IMR-90 (cell line): Measurements from ENCODE around the gene PNPLA1. TPM values are rescaled to one million over a fixed set of nuclear protein-coding genes. Genes with fewer than 3 reads are reported as not detected.

Experiments used
- ATAC-seq: fragments of 200-7000 bp; cut with Tn5 transposase; 2 replicates; pipeline ENCODE4 v1.9.1; 2020; ENCODE audit warnings: low read depth, mild to moderate bottlenecking, moderate library complexity
- BruUV-seq: library from RNA; stranded (reverse); fragments of 400-500 nt; replicated peaks from 2 replicates; lab custom pipeline; 2021; lab: Mats Ljungman, UMichigan
- CTCF ChIA-PET: fragments of 300-600 bp; formaldehyde crosslinking; extraction: SDS; loops from one replicate; lab custom pipeline; 2021; ENCODE audit warnings: antibody characterized with exemption; lab: Yijun Ruan, JAX
- POLR2A ChIA-PET: fragments of 300-600 bp; sonication (Branson Sonifier 250); formaldehyde crosslinking; loops from one replicate; lab custom pipeline; 2022; ENCODE audit warnings: antibody characterized with exemption; ENCODE audit not compliant: unreplicated experiment; lab: Charles Lee
- DNase-seq: peaks from one replicate; pipeline ENCODE4 v3.0.0; 2013
- H2AFZ ChIP-seq: replicated peaks from 2 replicates; pipeline ENCODE3; 2013; ENCODE audit warnings: low read length, mild to moderate bottlenecking; ENCODE audit not compliant: poor library complexity
- H2AK5ac ChIP-seq: 2 replicates; pipeline ENCODE4 v1.6.1; 2013; ENCODE audit warnings: low read depth, low read length, inconsistent platforms
- H2AK9ac ChIP-seq: replicated peaks from 2 replicates; pipeline ENCODE3; 2013; ENCODE audit warnings: mild to moderate bottlenecking, low read depth, low read length, moderate library complexity; ENCODE audit not compliant: poor library complexity
- H2BK120ac ChIP-seq: 2 replicates; pipeline ENCODE4 v1.6.1; 2013; ENCODE audit warnings: low read depth, low read length, inconsistent platforms
- H2BK15ac ChIP-seq: 3 replicates; pipeline ENCODE4 v1.6.1; 2013; ENCODE audit warnings: low read depth, low read length, inconsistent platforms
- H2BK20ac ChIP-seq: 2 replicates; pipeline ENCODE4 v1.6.1; 2013; ENCODE audit warnings: low read depth, mild to moderate bottlenecking, inconsistent platforms, low read length, moderate library complexity
- H2BK5ac ChIP-seq: 2 replicates; pipeline ENCODE4 v1.6.1; 2013; ENCODE audit warnings: mild to moderate bottlenecking, low read depth, low read length, inconsistent platforms; ENCODE audit not compliant: poor library complexity, severe bottlenecking
- H3K14ac ChIP-seq: replicated peaks from 2 replicates; pipeline ENCODE4 v1.6.1; 2013; ENCODE audit warnings: low read depth, low read length, inconsistent platforms
- H3K18ac ChIP-seq: 2 replicates; pipeline ENCODE4 v1.6.1; 2013; ENCODE audit warnings: low read depth, low read length, control low read depth
- H3K23ac ChIP-seq: 2 replicates; pipeline ENCODE4 v1.6.1; 2013; ENCODE audit warnings: low read depth, low read length, inconsistent platforms
- H3K27ac ChIP-seq: 2 replicates; pipeline ENCODE4 v1.5.1; 2013; ENCODE audit warnings: mild to moderate bottlenecking, control low read depth, low read length; ENCODE audit not compliant: insufficient read depth
- H3K27me3 ChIP-seq: 2 replicates; pipeline ENCODE4 v1.6.1; 2013; ENCODE audit warnings: low read length; ENCODE audit not compliant: control insufficient read depth, insufficient read depth
- H3K36me3 ChIP-seq: 2 replicates; pipeline ENCODE4 v1.6.1; 2013; ENCODE audit warnings: low read length, mixed read lengths; ENCODE audit not compliant: control insufficient read depth, insufficient read depth
- H3K4ac ChIP-seq: 2 replicates; pipeline ENCODE4 v1.6.1; 2013; ENCODE audit warnings: low read depth, low read length, inconsistent platforms
- H3K4me1 ChIP-seq: 2 replicates; pipeline ENCODE4 v1.6.1; 2013; ENCODE audit warnings: low read length, mixed read lengths; ENCODE audit not compliant: control insufficient read depth, insufficient read depth
- H3K4me2 ChIP-seq: 2 replicates; pipeline ENCODE4 v1.6.1; 2013; ENCODE audit warnings: low read depth, mild to moderate bottlenecking, control low read depth, low read length, moderate library complexity
- H3K4me3 ChIP-seq: 2 replicates; pipeline ENCODE4 v1.5.1; 2013; ENCODE audit warnings: low read depth, mild to moderate bottlenecking, control low read depth, low read length, moderate library complexity; ENCODE audit not compliant: insufficient read depth
- H3K56ac ChIP-seq: 2 replicates; pipeline ENCODE4 v1.6.1; 2013; ENCODE audit warnings: low read length, inconsistent platforms; ENCODE audit not compliant: insufficient read depth; ENCODE audit errors: extremely low read depth
- H3K79me1 ChIP-seq, 2 experiments: 2 replicates each; pipeline ENCODE4 v1.6.1; 2013; ENCODE audit warnings: low read length in 2 of 2, inconsistent platforms in 1 of 2, low read depth in 1 of 2
- H3K9ac ChIP-seq: 2 replicates; pipeline ENCODE4 v1.6.1; 2013; ENCODE audit warnings: low read depth, low read length, control low read depth
- H3K9me1 ChIP-seq: 2 replicates; pipeline ENCODE4 v1.6.1; 2013; ENCODE audit warnings: low read length, inconsistent platforms; ENCODE audit not compliant: insufficient read depth
- H3K9me3 ChIP-seq: 2 replicates; pipeline ENCODE4 v1.6.1; 2013; ENCODE audit warnings: low read length; ENCODE audit not compliant: control insufficient read depth, insufficient read depth
- H4K20me1 ChIP-seq: 2 replicates; pipeline ENCODE4 v1.6.1; 2013; ENCODE audit warnings: low read length, inconsistent platforms; ENCODE audit not compliant: insufficient read depth
- H4K5ac ChIP-seq: 2 replicates; pipeline ENCODE4 v1.6.1; 2013; ENCODE audit warnings: mild to moderate bottlenecking, low read depth, low read length, control low read depth
- H4K8ac ChIP-seq, 2 experiments: 2 replicates each; pipeline ENCODE4 v1.6.1; 2013; ENCODE audit warnings: low read depth in 2 of 2, low read length in 2 of 2, control low read depth in 1 of 2, inconsistent platforms in 1 of 2
- H4K91ac ChIP-seq: 2 replicates; pipeline ENCODE4 v1.6.1; 2013; ENCODE audit warnings: low read depth, low read length, inconsistent platforms; ENCODE audit not compliant: insufficient read depth
- BHLHE40 ChIP-seq: fragments of 150-350 bp; IDR thresholded peaks from 2 replicates; pipeline ENCODE4 v1.6.1; 2016; ENCODE audit warnings: mild to moderate bottlenecking, low read depth, low read length
- CEBPB ChIP-seq: IDR thresholded peaks from 2 replicates; pipeline ENCODE4 v1.6.1; 2012; ENCODE audit warnings: low read depth, low read length, improper control_type of control experiment
- CHD1 ChIP-seq: IDR thresholded peaks from 2 replicates; pipeline ENCODE4 v1.6.1; 2012; ENCODE audit warnings: low read depth, low read length, improper control_type of control experiment
- FOS ChIP-seq: fragments of 150-350 bp; IDR thresholded peaks from 2 replicates; pipeline ENCODE4 v1.6.1; 2016; ENCODE audit warnings: low read depth, low read length
- MAFK ChIP-seq: IDR thresholded peaks from 2 replicates; pipeline ENCODE4 v1.6.1; 2012; ENCODE audit warnings: low read depth, low read length, improper control_type of control experiment
- MAZ ChIP-seq: IDR thresholded peaks from 2 replicates; pipeline ENCODE4 v1.6.1; 2012; ENCODE audit warnings: low read depth, mild to moderate bottlenecking, low read length, improper control_type of control experiment, moderate library complexity, borderline replicate concordance
- MXI1 ChIP-seq: IDR thresholded peaks from 2 replicates; pipeline ENCODE4 v1.6.1; 2012; ENCODE audit warnings: low read depth, mild to moderate bottlenecking, low read length, moderate library complexity, borderline replicate concordance
- NFE2L2 ChIP-seq: fragments of 150-350 bp; IDR thresholded peaks from 2 replicates; pipeline ENCODE4 v1.6.1; 2016; ENCODE audit warnings: low read depth, mild to moderate bottlenecking, low read length
- POLR2A ChIP-seq: IDR thresholded peaks from 2 replicates; pipeline ENCODE4 v1.6.1; 2012; ENCODE audit warnings: mild to moderate bottlenecking, low read depth, low read length
- RAD21 ChIP-seq: IDR thresholded peaks from 2 replicates; pipeline ENCODE4 v1.6.1; 2012; ENCODE audit warnings: low read length, improper control_type of control experiment
- RCOR1 ChIP-seq: IDR thresholded peaks from 2 replicates; pipeline ENCODE4 v1.6.1; 2012; ENCODE audit warnings: mild to moderate bottlenecking, low read length, improper control_type of control experiment; ENCODE audit not compliant: insufficient replicate concordance
- RFX5 ChIP-seq: IDR thresholded peaks from 2 replicates; pipeline ENCODE4 v1.8.0; 2012; ENCODE audit warnings: low read depth, mild to moderate bottlenecking, low read length, moderate library complexity
- SMC3 ChIP-seq: fragments of 150-350 bp; IDR thresholded peaks from 2 replicates; pipeline ENCODE4 v1.6.1; 2016; ENCODE audit warnings: low read depth, mild to moderate bottlenecking, antibody characterized with exemption, low read length, moderate library complexity
- WGBS, 2 experiments: methylation state at CpG; one replicate each; pipeline versions ENCODE4 v1.1.5 to v1.1.7; 2013; ENCODE audit warnings: missing lambda C conversion rate in 2 of 2; ENCODE audit not compliant: insufficient read length in 1 of 2; ENCODE audit errors: extremely low coverage in 2 of 2; 5-methylcytosine and 5-hydroxymethylcytosine counted together
- dilution Hi-C: fragments of 300-500 bp; cut with HindIII; formaldehyde crosslinking; loops from one replicate; pipeline ENCODE4 v1.14.3; 2018; ENCODE audit warnings: low sequenced_read_pairs; ENCODE audit not compliant: unreplicated experiment
- in situ Hi-C: fragments of 300-500 bp; cut with MboI; formaldehyde crosslinking; loops from 3 replicates; pipeline ENCODE4 v1.14.3; 2019; ENCODE audit warnings: low sequenced_read_pairs, inconsistent platforms, mixed read lengths
- intact Hi-C: fragments of 100-400 bp; cut with micrococcal nuclease; formaldehyde crosslinking; loops from 2 replicates; pipeline ENCODE4 v1.10.0; 2022
- polyA plus RNA-seq, 3 experiments: library from polyadenylated mRNA; depleted of rRNA; stranded (reverse); fragments of >200 nt; gene quantifications; 2 replicates each; pipeline ENCODE4 v1.2.3, GENCODE V29; 2012; ENCODE audit warnings: low replicate concordance in 1 of 3
- total RNA-seq: library from RNA; depleted of rRNA; stranded (reverse); fragments of >200 nt; gene quantifications from 2 replicates; pipeline ENCODE4 v1.2.3, GENCODE V29; 2012
- TF ChIP-seq, protein P1 (sequence below): conservative IDR thresholded peaks from 2 replicates; pipeline ENCODE4 v1.5.1; 2012; ENCODE audit warnings: mild to moderate bottlenecking, low read depth, low read length, improper control_type of control experiment
- TF ChIP-seq, protein P2 (sequence below): fragments of 150-350 bp; IDR thresholded peaks from 2 replicates; pipeline ENCODE4 v1.6.1; 2016; ENCODE audit warnings: low read depth, mild to moderate bottlenecking, low read length, moderate library complexity, borderline replicate concordance
- TF ChIP-seq, protein P3 (sequence below): fragments of 150-350 bp; IDR thresholded peaks from 2 replicates; pipeline ENCODE4 v1.6.1; 2017; ENCODE audit warnings: mild to moderate bottlenecking, antibody characterized with exemption, low read length, low read depth

PNPLA1 gene
- total and polyA plus RNA-seq, 2 of the 4 experiments (the other 2 are of a cell fraction) = not detected

DNA sequence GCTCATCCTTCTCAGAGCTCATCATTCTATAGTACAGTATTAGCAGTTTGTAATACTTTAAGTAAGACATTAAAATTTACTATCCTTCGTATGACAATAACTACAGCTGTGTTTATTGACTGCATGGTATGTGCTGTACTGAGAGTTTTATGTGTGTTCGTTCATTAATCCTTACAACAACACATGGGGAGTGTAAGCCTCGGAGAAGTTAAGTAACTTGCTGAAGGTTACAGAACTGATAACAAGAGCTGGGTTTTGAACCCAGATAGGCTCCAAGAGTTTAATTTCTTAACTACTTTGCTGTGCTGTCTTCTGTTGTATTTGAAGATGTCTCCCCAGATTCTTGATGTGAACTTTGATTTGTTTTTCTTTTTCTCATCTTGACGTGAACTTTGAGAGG, 49.6 kb upstream of the PNPLA1 start:
- dilution Hi-C loops (no loop called here), in situ Hi-C loops (no loop called here), intact Hi-C loops (no loop called here)
- Histone ChIP-seq H3K9me3 (no peaks in the 10 kb centered on the region), H3K56ac (no peak overlapping the region), H3K14ac (no peak overlapping the region), H2BK20ac (no peak overlapping the region), H2AK9ac (no peak overlapping the region), H3K4me1 (peaks cover 11% of the 10 kb centered on the region), H3K4me2 (no peak overlapping the region), H3K23ac (no peak overlapping the region), H2BK120ac (no peak overlapping the region), H3K4ac (no peak overlapping the region), H2BK15ac (no peak overlapping the region), H2AFZ (no peak overlapping the region), H2AK5ac (no peak overlapping the region), H3K18ac (no peak overlapping the region), H3K27me3 (no peaks in the 10 kb centered on the region), H4K91ac (no peak overlapping the region), H3K9me1 (peaks cover 14% of the 10 kb centered on the region), H3K79me1 (peaks cover 17 to 47% of the 10 kb centered on the region in 2 experiments), H3K36me3 (peaks cover 49% of the 10 kb centered on the region), H3K27ac (no peak overlapping the region), H4K8ac (no peak overlapping the region), H4K20me1 (peaks cover 19% of the 10 kb centered on the region; the same call in 1 of the 2 replicates), H3K4me3 (no peak overlapping the region), H4K5ac (no peak overlapping the region), H3K9ac (no peak overlapping the region), H2BK5ac (no peak overlapping the region)
- no CpG with 5 or more reads among the region's 4 CpGs for WGBS, 2 experiments
- BruUV-seq = no TSS peak
- TF ChIP-seq RFX5 (no peak), RAD21 (no peak), RCOR1 (no peak), MAZ (no peak), CHD1 (no peak), MAFK (no peak), CEBPB (no peak), POLR2A (no peak), NFE2L2 (no peak), BHLHE40 (no peak), FOS (no peak), MXI1 (no peak), SMC3 (no peak)
- TF ChIP-seq, protein P1, sequence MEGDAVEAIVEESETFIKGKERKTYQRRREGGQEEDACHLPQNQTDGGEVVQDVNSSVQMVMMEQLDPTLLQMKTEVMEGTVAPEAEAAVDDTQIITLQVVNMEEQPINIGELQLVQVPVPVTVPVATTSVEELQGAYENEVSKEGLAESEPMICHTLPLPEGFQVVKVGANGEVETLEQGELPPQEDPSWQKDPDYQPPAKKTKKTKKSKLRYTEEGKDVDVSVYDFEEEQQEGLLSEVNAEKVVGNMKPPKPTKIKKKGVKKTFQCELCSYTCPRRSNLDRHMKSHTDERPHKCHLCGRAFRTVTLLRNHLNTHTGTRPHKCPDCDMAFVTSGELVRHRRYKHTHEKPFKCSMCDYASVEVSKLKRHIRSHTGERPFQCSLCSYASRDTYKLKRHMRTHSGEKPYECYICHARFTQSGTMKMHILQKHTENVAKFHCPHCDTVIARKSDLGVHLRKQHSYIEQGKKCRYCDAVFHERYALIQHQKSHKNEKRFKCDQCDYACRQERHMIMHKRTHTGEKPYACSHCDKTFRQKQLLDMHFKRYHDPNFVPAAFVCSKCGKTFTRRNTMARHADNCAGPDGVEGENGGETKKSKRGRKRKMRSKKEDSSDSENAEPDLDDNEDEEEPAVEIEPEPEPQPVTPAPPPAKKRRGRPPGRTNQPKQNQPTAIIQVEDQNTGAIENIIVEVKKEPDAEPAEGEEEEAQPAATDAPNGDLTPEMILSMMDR = no peak
- TF ChIP-seq, protein P2, sequence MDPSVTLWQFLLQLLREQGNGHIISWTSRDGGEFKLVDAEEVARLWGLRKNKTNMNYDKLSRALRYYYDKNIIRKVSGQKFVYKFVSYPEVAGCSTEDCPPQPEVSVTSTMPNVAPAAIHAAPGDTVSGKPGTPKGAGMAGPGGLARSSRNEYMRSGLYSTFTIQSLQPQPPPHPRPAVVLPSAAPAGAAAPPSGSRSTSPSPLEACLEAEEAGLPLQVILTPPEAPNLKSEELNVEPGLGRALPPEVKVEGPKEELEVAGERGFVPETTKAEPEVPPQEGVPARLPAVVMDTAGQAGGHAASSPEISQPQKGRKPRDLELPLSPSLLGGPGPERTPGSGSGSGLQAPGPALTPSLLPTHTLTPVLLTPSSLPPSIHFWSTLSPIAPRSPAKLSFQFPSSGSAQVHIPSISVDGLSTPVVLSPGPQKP = no peak
- TF ChIP-seq, protein P3, sequence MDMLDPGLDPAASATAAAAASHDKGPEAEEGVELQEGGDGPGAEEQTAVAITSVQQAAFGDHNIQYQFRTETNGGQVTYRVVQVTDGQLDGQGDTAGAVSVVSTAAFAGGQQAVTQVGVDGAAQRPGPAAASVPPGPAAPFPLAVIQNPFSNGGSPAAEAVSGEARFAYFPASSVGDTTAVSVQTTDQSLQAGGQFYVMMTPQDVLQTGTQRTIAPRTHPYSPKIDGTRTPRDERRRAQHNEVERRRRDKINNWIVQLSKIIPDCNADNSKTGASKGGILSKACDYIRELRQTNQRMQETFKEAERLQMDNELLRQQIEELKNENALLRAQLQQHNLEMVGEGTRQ = no peak
- ATAC-seq = no peak
- CTCF ChIA-PET = interaction anchor here (0.6 kb wide), 1 partner anchor 14 kb away, joined by 3 read pairs; no protein-coding TSS in a partner anchor
- POLR2A ChIA-PET = no interaction called here
- DNase-seq = no peak
